ENCODE measurements around the gene UBAP2L.
A peak's percentile ranks its signal among the peaks of the same experiment; 100 is the strongest.
"Not testable (repeated sequence)": the region's sequence is repeated elsewhere in the genome, so short reads cannot be mapped to it uniquely, and the experiment has no call there.

The UBAP2L gene

DNA sequence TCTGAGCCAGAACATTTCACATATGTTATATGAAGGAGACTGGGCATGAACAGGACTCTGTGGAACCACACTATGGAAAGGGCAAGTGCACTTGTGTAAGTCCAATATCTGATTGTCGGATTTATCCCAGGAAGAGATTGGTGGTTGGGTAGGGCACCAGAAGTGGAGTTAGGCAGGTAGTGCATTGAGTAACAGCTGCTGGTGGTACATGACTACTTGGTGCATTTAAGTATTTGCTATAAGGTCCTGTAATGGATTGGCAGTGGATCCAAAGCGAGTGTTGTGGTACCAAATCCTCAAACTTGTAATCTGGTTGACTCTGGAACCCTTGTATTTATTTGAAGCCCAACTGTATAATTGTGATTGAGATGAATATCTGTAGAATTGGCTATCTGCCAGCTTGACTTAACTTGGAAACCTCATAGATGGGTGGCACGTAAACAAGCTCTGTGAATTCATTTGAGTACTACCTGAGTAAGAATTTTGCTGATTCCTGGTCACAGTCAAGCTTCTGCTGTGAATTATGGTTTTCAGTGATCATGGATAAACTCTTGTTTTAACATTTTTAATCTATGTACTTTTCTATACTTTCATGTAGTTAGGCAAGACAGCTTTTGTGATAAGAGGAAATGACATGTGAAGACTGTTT is 21.1 kb downstream of the UBAP2L start:
- no peak for DNase-seq

GRCh38 chr1:154253671-154254070 is 32.9 kb downstream of the UBAP2L start:
- DNase-seq, result no peak

GRCh38 chr1:154256686-154257085 is 35.9 kb downstream of the UBAP2L start:
- no peak for DNase-seq

DNA sequence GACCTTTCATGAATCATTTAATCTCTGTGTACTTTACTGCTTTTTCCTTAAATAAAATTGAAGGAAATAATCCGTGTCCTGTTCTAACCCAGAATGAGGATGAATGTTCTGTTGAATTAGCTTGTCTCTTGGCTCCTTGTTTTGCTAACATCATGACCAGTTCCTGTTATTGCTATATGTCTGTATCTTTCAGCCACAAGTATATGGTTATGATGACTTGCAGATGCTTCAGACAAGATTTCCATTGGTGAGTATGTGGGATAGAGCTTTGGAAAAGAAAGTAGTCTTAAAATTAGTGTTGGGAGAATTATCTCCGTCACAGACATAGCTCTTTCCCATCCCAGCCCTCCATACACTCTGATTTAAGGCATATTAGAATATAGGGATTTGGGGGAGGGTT is 38.0 kb downstream of the UBAP2L start:
- DNase-seq, result no peak

- DNase-seq, result no peak
Measured at GRCh38 chr1:154260127-154260526, 39.4 kb downstream of the UBAP2L start.

GRCh38 chr1:154263465-154264332 is 42.9 kb downstream of the UBAP2L start:
- DNase-seq, result no peak

DNA sequence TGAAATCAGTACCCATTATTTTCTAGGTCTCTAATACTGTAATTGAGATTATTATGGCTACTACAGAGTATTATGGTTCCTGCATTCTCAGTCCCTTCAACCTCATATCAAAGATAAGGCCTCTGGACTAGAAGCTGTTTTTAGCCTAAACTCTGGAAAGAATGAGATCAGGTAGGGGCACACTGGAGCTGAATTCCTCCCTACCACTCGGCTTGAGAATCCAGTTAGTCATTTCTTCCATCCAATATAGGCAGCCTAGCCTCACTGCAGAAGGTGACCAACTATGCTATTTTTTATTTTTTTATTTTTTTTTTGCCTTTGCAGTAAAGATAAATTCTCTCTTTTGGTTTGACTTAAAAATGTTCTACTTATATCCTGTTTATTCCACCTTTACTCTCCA is 43.7 kb downstream of the UBAP2L start:
- no peak for DNase-seq

GRCh38 chr1:154265586-154265985 is 44.8 kb downstream of the UBAP2L start:
- DNase-seq, result no peak

DNA sequence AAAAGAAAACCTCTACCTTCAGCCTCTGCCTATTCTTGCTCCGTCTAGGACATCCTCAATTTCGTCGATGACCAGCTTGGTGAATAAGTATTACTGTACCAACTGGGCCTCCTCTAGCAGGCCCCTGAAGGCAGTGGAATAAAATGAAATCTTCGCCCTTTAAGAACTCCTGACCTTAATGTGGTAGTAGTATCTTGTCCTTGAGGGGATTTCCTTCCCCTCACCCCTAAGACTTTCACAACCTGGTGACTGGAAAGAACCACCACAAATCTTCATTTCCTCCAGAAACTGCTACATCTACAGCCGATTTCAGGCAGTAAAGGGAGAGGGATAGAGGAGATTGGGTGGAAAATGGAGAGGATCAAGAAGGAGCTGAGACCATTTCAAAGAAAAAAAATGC is 50.1 kb downstream of the UBAP2L start:
- no peak for DNase-seq

- DNase-seq, result peak; percentile 98
Measured at GRCh38 chr1:154272217-154272998, 51.7 kb downstream of the UBAP2L start, which contains the start of gene HAX1. TSS of gene HAX1 (plus strand) at chr1:154272629. CDS start at chr1:154272724, 95 bp downstream.

DNA sequence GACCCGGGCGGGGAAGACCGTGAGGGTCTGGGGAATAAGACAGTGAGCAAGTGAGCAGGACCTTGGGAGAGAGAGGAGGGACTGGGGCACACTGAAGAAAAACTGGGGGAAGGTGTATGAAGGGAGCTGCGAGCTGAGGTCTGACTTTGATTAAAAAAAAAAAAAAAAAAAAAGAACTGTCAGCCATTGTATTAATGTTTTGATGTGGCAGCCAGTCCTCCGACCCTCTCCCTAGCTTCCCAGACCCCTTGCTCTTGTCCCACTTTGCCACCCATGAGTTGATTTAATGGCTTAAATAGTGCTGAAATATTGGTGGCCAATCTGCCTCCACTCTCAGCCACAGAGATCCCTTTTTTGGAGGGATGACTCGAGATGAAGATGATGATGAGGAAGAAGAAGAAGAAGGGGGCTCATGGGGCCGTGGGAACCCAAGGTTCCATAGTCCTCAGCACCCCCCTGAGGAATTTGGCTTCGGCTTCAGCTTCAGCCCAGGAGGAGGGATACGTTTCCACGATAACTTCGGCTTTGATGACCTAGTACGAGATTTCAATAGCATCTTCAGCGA is 52.3 kb downstream of the UBAP2L start:
- no peak for DNase-seq

DNA sequence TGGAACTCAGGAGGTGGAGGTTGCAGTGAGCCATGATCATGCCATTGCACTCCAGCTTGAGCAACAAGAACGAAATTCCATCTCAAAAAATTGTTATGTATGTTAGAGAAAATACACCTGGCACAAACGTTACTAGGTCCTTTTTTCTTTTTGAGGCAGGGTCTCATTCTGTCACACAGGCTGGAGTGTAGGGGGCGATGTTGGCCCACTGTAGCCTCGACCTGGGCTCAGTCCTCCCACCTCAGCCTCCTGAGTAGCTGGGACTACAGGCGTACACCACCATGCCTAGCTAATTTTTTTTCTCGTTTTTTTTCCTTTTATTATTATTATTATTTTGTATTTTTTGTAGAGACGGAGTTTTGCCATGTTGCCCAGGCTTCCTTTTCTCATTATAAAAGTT is 56.0 kb downstream of the UBAP2L start:
- peak; percentile 25 for DNase-seq

- DNase-seq, result not testable (repeated sequence)
Measured at GRCh38 chr1:154287591-154287990, 66.8 kb downstream of the UBAP2L start.

DNA sequence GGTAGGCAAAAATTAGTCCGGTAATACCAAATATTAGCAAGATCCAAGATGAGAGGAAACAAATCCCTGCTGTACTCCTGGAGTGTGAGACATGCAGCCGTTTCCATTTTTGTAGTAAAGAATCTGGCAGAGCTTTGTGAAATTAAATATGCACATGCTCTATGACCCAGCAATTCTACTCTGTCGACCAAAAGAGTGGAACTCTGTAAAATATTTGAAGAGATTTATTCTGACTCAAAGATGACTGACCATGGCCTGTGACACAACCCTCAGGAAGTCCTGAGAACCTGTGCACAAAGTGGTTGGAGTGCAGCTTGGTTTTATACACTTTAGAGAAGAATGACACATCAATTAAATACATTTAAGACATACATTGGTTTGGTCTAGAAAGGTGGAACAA is 67.9 kb downstream of the UBAP2L start:
- DNase-seq, result no peak

DNA sequence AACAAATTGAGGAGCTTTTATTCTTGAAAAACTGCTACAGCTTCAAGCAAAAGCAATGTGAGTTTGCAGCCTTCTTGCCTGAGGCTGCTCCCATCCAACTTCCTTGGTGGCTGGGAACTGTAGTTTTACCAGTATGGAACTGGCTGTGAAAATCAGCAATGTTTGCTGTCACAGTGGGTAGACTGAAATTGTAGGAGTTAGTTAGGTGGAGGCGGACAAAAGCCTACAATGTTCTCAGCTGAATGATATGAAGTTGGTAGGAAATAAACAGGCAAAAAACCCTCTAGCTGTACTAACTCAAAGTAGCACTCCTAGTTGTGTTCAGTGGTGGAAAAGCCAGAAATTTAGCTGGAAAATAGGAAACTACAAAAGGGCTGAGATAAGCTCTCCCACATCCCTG is 70.2 kb downstream of the UBAP2L start:
- no peak for DNase-seq

DNA sequence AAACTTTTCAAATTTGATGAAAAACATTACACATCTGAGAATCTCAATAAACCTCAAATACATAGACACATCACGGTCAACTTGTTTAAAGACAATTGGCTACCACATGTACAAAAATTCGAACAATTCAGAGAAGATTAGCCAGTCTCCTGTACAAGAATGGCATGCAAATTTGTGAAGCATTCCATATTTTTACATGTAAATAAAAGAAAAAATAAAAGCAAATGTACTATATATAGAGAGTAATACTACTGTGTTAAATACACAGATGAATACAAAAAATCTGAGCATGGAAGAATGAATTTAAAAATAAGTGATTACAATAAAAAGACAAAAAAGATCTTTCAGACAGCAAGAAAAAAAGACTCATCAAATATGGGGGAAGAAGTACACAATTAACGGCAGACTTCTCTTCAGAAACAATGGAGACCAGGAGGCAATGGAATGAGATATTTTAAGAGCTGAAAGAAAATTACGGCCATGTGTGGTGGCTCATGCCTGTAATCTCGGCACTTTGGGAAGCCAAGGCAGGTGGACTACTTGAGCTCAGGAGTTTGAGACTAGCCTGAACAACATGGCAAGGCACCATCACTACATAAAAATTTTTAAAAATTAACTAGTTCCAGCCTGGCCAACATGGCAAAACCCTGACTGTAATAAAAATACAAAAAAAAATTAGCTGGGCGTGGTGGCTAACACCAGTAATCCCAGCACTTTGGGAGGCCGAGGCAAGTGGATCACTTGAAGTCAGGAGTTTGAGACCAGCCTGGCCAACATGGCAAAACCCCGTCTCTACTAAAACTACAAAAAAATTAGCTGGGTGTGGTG is 74.9 kb downstream of the UBAP2L start:
- DNase-seq, result no peak

GRCh38 chr1:154301582-154301981 is 80.8 kb downstream of the UBAP2L start:
- no peak for DNase-seq

GRCh38 chr1:154304664-154305337 is 84.0 kb downstream of the UBAP2L start:
- peak; percentile 63 for DNase-seq

- no peak for DNase-seq
Measured at GRCh38 chr1:154306151-154306550, 85.4 kb downstream of the UBAP2L start.

DNA sequence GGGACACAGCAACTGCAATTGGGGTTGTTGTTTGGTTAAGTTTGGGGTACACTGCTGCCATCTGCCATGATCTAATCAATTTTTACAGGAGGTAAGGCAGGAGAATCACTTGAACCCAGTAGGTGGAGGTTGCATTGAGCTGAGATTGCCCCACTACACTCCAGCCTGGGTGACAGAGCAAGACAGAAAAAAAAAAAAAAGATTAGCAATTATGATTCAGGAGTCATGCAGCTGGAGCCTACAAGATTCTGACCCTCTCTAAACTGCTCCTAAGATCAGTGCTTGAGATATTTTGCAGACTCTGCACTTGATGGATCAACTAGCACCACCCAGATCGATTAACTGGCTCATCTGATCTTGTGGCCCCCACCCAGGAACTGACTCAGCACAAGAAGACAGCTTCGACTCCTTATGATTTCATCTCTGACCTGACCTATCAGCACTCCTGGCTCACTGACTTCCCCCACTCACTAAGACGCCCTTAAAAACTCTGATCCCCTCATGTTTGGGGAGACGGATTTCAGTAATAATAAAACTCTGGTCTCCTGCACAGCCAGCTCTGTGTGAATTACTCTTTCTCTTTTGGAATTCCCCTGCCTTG is 87.0 kb downstream of the UBAP2L start:
- DNase-seq, result not testable (repeated sequence)

- DNase-seq, result not testable (repeated sequence)
Measured at GRCh38 chr1:154309136-154309535, 88.4 kb downstream of the UBAP2L start.

All from stimulated activated CD4-positive, alpha-beta T cell treated with anti-CD3 and anti-CD28 coated beads, Interleukin-4, amount 100 ng/mL, for 24 hours (primary cell).